D341Med (cell line): ENCODE results near the gene ZNF749.

Experiments
- DNase-seq: peaks from one replicate; pipeline ENCODE4 v3.0.0; 2012; ENCODE audit warnings: low spot score

Gene ZNF749

GRCh38 chr19:57435062-57435978 is at the start of gene ZNF749:
TSS of gene ZNF749 (plus strand) at chr19:57435325. CDS start at chr19:57435579, 254 bp downstream.
- peak; percentile 96 for DNase-seq

DNA sequence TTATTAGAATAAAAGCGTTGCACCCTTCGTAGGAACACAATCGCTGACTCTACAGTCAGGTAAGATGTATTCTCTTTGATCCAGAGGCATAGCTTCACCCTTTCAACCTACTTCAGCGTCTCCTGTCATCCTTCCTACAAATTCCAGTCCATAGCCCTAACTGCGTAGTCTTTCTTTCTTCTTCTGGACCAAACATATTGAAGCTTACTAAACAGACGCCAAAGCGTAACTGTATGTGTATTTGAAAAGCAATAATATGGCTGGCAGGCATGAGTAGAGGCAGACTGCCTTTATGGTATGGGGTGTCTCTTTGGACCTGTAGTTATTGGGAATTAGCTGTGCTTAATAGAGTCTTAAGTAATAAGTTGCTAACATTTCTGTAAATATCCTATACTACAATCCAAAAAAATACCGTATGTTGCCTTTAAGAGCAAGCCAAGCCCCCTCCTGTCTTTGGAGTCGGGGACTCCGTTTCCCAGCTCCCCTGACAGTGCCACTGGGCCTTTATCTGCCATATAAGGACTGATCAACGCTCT is 45.9 kb upstream of the ZNF749 start:
- DNase-seq: no peak

GRCh38 chr19:57389730-57390598 is 45.2 kb upstream of the ZNF749 start, which contains the start of gene ZNF548:
TSS of gene ZNF548 (plus strand) at chr19:57389854. CDS start at chr19:57390100, 246 bp downstream.
- peak; percentile 93 for DNase-seq

- no peak for DNase-seq
Observed at GRCh38 chr19:57395710-57396109, 39.4 kb upstream of the ZNF749 start.

DNA sequence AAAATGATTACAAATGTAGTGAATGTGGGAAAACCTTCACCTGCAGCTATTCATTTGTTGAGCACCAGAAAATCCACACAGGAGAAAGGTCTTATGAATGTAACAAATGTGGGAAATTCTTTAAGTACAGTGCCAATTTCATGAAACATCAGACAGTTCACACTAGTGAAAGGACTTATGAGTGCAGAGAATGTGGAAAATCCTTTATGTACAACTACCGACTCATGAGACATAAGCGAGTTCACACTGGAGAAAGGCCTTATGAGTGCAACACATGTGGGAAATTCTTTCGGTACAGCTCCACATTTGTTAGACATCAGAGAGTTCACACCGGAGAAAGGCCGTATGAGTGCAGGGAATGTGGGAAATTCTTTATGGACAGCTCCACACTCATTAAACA is 36.3 kb upstream of the ZNF749 start:
- no peak for DNase-seq

GRCh38 chr19:57403737-57404563 is 31.2 kb upstream of the ZNF749 start:
- DNase-seq: no peak

DNA sequence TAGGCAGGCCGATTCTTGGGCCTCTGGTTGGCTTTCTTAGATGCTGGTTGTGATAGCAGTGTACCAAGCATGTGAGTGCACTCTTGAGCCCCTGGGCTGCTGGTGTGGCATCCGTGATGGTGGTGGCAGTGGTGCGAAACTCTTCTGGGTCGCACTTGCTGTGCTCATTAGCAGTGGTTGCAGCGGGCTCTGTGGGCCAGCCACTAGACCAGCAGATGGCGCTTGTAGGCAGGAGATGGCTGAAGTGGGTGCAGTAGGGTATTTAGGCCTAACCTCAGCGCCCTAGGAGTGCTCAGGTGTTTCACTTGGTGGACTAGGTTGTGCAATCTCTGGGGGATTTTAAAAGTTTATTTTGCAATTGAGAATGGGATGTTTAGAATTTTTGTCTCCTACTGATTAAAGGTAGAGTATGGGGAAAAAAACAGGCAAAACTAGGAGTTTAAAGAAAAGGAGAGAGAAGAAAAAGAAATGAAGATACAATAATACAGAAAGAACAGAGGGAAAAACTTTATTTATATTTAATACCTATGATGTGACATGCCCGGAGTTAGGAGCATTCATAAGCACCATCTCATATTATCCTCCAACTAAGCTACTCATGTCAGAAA is 28.5 kb upstream of the ZNF749 start:
- peak; percentile 90 for DNase-seq

DNA sequence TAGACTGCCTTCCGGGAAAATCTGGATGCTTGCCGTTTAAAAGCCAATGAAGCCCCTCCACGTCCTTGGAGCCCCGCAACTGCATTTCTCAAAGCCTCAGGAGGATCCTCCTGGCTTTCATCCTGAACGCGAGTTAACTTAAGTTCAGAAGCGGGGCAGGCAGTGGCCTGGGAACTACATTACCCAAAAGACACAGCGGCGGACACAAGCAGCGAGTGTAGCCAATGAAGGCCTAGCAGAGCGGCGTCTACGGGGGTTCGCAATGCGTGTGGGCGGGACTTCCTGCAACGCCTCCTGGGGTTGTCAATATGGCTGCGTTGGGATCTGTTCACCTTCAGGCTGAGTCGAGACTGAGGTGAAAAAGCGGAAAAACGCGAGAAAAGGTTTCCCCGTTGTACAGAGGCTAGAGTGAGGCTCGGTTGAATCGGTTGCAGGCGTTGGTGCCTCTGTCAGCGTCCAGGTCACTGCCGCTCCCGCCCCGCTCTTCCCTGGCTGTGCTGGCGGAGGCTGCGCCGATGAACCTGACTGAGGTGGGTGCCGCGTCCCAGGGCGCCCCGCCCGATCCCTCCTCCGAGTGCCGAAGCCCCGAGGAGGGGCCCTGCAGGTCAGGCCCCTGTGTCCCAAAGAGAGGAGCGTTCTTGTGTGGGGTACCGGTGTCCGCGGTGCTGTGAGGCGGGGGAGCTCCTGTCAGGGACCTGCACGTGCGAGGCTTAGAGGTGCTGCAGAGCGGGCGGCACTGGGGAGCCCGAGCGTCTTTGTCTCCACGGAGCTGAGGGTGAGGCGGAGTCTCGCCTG is 24.1 kb upstream of the ZNF749 start, which contains the start of gene ZNF17:
TSS of gene ZNF17 (plus strand) at position 285 of the 795 bp plus-strand sequence. CDS start 2,455 bp downstream, outside the sequence.
- peak; percentile 94 for DNase-seq

- no peak for DNase-seq
Observed at GRCh38 chr19:57419439-57419838, 15.7 kb upstream of the ZNF749 start.

DNA sequence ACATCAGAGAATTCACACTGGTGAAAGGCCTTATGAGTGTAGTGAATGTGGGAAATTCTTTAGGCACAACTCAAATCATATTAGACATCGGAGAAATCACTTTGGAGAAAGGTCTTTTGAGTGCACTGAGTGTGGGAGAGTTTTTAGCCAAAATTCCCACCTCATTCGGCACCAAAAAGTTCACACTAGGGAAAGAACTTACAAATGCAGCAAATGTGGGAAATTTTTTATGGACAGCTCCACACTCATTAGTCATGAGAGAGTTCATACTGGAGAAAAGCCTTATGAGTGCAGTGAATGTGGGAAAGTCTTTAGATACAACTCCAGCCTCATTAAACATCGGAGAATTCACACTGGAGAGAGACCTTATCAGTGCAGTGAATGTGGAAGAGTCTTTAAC is 14.1 kb upstream of the ZNF749 start:
- no peak for DNase-seq

DNA sequence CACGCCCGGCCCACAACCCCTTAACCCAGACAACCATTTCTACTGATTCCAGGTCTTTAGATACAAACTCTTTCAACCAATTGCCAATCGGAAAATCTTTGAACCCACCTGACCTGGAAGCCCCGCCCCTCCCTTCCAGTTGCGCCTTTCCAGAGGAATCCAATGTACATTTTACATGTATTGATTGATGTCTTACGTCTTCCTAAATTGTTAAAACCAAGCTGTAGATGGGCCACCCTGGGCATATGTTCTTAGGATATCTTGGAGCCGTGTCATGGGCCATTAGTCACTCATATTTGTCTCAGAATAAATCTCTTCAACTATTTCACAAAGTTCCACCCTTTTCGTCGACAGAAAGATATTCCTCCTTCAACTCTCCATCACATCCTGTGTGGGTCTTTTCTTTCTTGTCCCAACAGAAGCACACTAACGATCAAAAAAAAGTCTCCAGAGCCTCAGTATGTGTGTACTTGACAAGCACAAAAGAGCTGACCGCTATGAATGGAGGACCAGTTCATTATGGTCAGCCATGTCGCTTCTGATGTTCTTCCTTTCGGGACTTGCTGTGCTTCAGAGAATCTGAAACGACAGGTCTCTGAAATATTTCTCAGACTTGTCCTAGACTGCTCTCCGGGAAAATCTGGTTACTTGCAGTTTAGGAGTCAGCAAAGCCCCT is 601 bp upstream of the ZNF749 start:
- DNase-seq: no peak

DNA sequence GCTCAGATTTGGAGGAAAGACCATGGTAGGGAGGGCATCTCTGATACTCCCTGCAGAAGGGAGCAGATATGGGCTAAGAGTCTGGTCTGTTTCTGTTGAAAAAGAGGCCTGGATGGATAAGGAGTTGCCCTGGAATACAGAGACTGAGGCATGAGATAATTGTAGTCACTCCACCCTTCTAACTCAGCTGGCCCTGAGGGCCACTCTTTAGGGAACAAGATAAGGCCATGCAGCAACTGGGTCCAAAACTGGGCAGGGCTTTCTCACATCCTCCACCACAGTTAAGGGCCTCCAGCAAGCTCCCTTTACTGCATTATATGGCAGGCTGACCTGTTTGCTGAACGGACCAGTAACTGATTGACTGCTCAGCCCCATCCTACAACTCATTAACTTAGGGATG is 1.3 kb downstream of the ZNF749 start:
- DNase-seq: no peak

DNA sequence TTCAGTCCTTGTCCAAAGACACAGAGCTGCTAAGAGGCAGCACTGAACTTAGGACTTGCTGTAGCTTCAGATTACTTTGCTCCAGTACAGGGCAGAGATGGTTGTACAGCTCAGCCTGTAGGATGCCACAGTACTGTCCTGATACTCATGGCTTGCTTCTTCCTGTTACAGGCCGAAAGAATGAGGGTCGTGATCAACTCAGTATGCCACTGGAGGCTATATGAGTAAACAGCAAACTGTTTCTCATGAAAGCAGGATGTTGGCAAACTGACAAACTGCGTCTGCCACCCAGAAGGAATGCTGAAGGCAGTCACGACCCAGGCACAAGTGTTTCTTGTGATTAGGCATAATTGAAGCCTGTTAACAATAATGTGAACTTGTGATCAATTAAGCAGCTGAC is 2.8 kb downstream of the ZNF749 start:
- no peak for DNase-seq

GRCh38 chr19:57438925-57439324 is 3.8 kb downstream of the ZNF749 start:
- no peak for DNase-seq

- DNase-seq: no peak
Observed at GRCh38 chr19:57441979-57442752, 7.0 kb downstream of the ZNF749 start.

DNA sequence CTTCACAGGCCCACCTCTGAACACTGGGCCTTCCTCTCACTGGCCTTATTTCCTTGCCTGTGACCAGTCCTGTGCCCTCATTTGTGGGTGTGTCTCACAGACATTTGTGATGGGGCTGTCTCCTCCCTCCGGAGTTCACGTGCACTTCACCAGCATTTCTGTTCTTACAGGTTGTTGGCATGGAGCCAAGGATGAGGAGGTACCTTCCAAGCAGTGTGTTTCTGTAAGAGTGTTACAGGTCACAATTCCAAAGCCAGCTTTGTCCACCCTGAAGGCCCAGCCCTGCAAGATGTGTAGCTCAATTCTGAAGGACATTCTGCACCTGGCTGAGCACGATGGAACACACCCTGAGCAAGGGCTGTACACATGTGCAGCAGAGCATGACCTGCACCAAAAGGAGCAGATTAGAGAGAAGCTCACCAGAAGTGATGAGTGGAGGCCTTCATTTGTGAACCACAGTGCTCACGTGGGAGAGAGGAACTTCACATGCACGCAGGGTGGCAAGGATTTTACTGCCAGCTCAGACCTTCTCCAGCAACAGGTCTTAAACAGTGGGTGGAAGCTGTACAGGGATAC is 8.1 kb downstream of the ZNF749 start:
- no peak for DNase-seq

DNA sequence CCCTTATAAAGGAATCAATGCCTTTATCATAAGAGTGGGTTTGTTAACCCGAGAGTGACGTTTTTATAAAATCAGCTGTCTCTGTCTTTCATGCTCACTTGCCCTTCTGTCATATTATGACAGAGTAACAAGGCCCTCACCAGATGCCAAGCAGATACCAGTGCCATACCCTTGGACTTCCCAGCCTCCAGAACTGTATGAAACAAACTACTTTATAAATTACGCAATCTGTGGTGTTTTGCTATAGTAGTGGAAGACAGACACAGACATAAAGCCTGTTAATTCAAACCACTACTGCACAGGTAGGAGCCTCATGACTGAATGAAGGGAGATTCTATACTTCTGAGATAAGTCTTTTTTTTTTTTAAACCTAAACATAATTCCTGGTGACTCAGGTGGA is 17.2 kb downstream of the ZNF749 start:
- DNase-seq: no peak

- peak; percentile 62 for DNase-seq
Observed at GRCh38 chr19:57465680-57466381, 30.7 kb downstream of the ZNF749 start.
